ENCODE results near the gene NR1H4. TPM values are rescaled to one million over a fixed set of nuclear protein-coding genes. Genes with fewer than 3 reads are reported as not detected.
"Not testable (repeated sequence)": the region's sequence is repeated elsewhere in the genome, so short reads cannot be mapped to it uniquely, and the experiment has no call there.

NR1H4 gene
- total and polyA plus RNA-seq, 9 of the 15 experiments (the other 6 are each of a cell fraction or from before 2014, with no cell fraction given): 0.03 TPM; not detected in 8

DNA sequence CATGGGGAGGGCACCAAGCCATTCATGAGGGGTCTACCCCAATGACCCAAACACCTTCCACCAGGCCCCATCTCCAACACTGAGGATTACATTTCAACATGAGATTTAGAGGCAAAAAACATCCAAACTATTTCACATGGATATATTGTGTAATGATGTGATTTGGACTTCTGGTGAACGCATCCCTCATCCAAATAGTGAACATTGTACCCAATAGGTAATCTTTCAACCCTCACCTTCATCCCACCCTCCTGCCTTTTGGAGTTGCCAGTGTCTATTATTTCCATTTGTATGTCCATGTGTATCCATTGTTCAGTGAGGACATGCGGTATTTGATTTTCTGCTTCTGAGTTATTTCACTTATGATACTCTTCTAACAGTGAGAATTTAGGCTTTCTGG lies 83.7 kb downstream of the NR1H4 start:
- no peak for FAIRE-seq
- WGBS (ENCODE audit: insufficient coverage, low coverage, missing lambda C conversion rate): 0% methylated on average over 2 of the region's 2 CpGs
- DNase-seq (ENCODE audit: extremely low read depth in 1 of 4, low spot score in 3 of 4): no peak
- Histone ChIP-seq H3K36me3 (ENCODE audit: control insufficient read depth, insufficient read depth, low read length) (no peaks in the 10 kb centered on the region), H3K4me3 (no peak overlapping the region), H4K20me1 (replicated peaks; ENCODE audit: control insufficient read depth, insufficient read depth, low read length) (no peaks in the 10 kb centered on the region), H2AFZ (ENCODE audit: low read depth, low read length) (no peak overlapping the region), H3K9me1 (ENCODE audit: control insufficient read depth, insufficient read depth, low read length) (no peaks in the 10 kb centered on the region), H3K9me3 (replicated peaks; ENCODE audit: control insufficient read depth, insufficient read depth, low read depth, low read length) (no peaks in the 10 kb centered on the region), H3K4me1 (replicated peaks in 1 of 2; ENCODE audit: control insufficient read depth in 2 of 2, insufficient read depth in 2 of 2, low read length in 2 of 2) (no peaks in the 10 kb centered on the region), H3K79me2 (ENCODE audit: control insufficient read depth, insufficient read depth, low read length) (no peaks in the 10 kb centered on the region), H3K9ac (ENCODE audit: insufficient read depth in 1 of 2, low read depth in 2 of 2, low read length in 2 of 2) (no peak overlapping the region), H3K27me3 (ENCODE audit: control insufficient read depth in 2 of 2, insufficient read depth in 2 of 2, low read length in 2 of 2) (peaks cover 0 to 5% of the 10 kb centered on the region in 2 experiments; a peak in 1 of 5 replicates), H3K4me2 (ENCODE audit: insufficient read depth, low read length) (no peak overlapping the region), H3K27ac (ENCODE audit: extremely low read depth, low read depth, low read length) (no peak overlapping the region)
- TF ChIP-seq GMEB1 (CRISPR knock-in tag; IDR thresholded peaks at IDR 0.05): no peak
- no peak for TF ChIP-seq ZNF445 (CRISPR knock-in tag; IDR thresholded peaks at IDR 0.05; ENCODE audit: low read depth)
- no peak for TF ChIP-seq EGR1 (conservative IDR thresholded peaks at IDR 0.05)
- no peak for TF ChIP-seq ELK3 (CRISPR knock-in tag; IDR thresholded peaks at IDR 0.05)
- no peak for TF ChIP-seq KDM4B (IDR thresholded peaks at IDR 0.05; ENCODE audit: borderline replicate concordance in 2 of 2, low read depth in 1 of 2)
- TF ChIP-seq TAF1 (IDR thresholded peaks at IDR 0.05; ENCODE audit: control insufficient read depth, extremely low read depth, insufficient read depth, low read length, severe bottlenecking): no peak
- TF ChIP-seq CCAR2 (IDR thresholded peaks at IDR 0.05; ENCODE audit: low read depth, low read length): no peak
- TF ChIP-seq SMARCB1 (IDR thresholded peaks at IDR 0.05; ENCODE audit: insufficient read length, low read depth): no peak
- no peak for TF ChIP-seq BDP1 (IDR thresholded peaks at IDR 0.05; ENCODE audit: insufficient read depth, insufficient read length)
- no peak for ATAC-seq
- in situ Hi-C loops (cut with MboI) (loop anchor here (10.0 kb wide), 1 partner anchor 203 kb away; the partner anchor contains the start of gene SLC17A8), intact Hi-C loops (cut with micrococcal nuclease) (loop anchor here (10.0 kb wide), 1 partner anchor 1513 kb away; no protein-coding TSS in a partner anchor)
- POLR2A ChIA-PET: no interaction called here
- BruUV-seq (replicated peaks): no TSS peak
- CTCF ChIA-PET (ENCODE audit: low intra/inter-chr PET ratio): no interaction called here

GRCh38 chr12:100559261-100559660 lies 85.6 kb downstream of the NR1H4 start:
- H3K9me3 ChIP-seq (replicated peaks; ENCODE audit: control insufficient read depth, insufficient read depth, low read depth, low read length); CTCF ChIA-PET (ENCODE audit: low intra/inter-chr PET ratio); H2AFZ ChIP-seq (ENCODE audit: low read depth, low read length); H3K4me2 ChIP-seq (ENCODE audit: insufficient read depth, low read length); POLR2A ChIA-PET; ATAC-seq; FAIRE-seq; H3K27ac ChIP-seq (ENCODE audit: extremely low read depth, low read depth, low read length); H3K4me1 ChIP-seq (replicated peaks in 1 of 2; ENCODE audit: control insufficient read depth in 2 of 2, insufficient read depth in 2 of 2, low read length in 2 of 2); H3K9me1 ChIP-seq (ENCODE audit: control insufficient read depth, insufficient read depth, low read length); BruUV-seq (replicated peaks); H3K4me3 ChIP-seq; H3K9ac ChIP-seq (ENCODE audit: insufficient read depth in 1 of 2, low read depth in 2 of 2, low read length in 2 of 2); H3K79me2 ChIP-seq (ENCODE audit: control insufficient read depth, insufficient read depth, low read length); DNase-seq (ENCODE audit: extremely low read depth in 1 of 4, low spot score in 3 of 4); H4K20me1 ChIP-seq (replicated peaks; ENCODE audit: control insufficient read depth, insufficient read depth, low read length); H3K27me3 ChIP-seq (ENCODE audit: control insufficient read depth in 2 of 2, insufficient read depth in 2 of 2, low read length in 2 of 2); H3K36me3 ChIP-seq (ENCODE audit: control insufficient read depth, insufficient read depth, low read length): not testable (repeated sequence)
- intact Hi-C loops (cut with micrococcal nuclease) (loop anchor here (10.0 kb wide), 1 partner anchor 1514 kb away; no protein-coding TSS in a partner anchor), in situ Hi-C loops (cut with MboI) (loop anchor here (10.0 kb wide), 1 partner anchor 204 kb away; the partner anchor contains the start of gene SLC17A8)
- 3% methylated on average over 5 of the region's 21 CpGs for WGBS (ENCODE audit: insufficient coverage, low coverage, missing lambda C conversion rate)

All from K562 (cell line).